GM21786 (cell line): Measurements from ENCODE around the gene RAX2.
"Not testable (repeated sequence)": the region's sequence is repeated elsewhere in the genome, so short reads cannot be mapped to it uniquely, and the experiment has no call there.

Experiments
- ATAC-seq: cut with Tn5 transposase; IDR thresholded peaks from one replicate; pipeline ENCODE4 v1.9.1; 2021; ENCODE audit not compliant: unreplicated experiment

The RAX2 gene

DNA sequence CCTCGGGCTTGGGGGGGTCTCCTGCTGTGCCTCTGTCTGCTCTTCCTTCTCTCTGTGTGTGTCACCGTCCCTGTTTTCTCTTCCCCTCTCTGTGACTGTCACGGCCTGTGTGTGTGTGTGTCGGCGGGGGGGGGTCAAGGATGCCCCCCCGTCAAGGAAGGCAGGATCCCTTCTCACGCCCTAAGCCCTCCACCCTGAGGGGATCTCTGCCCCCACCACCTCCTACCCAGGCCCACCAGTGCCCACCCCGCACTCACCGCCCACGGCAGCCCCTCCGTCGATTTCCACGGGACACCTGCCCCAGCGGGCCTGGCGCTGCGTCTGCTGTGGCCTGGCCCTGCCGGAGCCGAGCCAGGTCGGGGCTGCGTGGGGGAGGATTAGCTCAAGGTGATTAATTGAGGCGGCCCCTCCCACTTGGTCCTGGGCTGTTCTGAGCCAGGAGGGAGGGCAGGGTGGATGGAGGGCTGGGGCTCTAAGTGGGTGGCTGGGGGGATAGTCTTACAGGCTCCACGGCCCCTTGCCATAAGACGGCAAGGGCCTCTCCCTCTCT is at the start of gene RAX2:
RAX2 (minus strand) TSS at position 323 of the 550 bp plus-strand sequence. CDS start 486 bp downstream, outside the sequence.
- ATAC-seq, result no peak

DNA sequence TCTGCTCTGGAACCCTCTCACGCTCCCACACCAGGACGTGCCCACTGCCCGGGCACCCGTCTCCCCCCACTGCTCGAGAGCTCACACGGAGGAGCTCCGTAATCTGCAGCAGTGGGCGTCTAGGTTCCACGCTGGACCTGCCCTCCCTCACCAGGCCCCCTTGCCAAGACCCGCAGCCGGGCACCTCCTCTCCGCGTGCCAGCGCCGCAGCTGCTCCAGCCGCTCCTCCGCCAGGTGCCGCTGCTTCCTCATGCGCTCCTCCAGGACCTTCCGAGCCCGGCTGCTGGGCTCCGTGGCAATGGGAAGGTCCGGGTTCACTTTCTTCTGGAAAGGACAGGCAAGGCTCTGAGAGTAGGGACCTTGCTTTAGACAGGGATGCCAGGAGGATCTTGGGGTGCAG is 49.1 kb upstream of the RAX2 start:
- ATAC-seq, result no peak

DNA sequence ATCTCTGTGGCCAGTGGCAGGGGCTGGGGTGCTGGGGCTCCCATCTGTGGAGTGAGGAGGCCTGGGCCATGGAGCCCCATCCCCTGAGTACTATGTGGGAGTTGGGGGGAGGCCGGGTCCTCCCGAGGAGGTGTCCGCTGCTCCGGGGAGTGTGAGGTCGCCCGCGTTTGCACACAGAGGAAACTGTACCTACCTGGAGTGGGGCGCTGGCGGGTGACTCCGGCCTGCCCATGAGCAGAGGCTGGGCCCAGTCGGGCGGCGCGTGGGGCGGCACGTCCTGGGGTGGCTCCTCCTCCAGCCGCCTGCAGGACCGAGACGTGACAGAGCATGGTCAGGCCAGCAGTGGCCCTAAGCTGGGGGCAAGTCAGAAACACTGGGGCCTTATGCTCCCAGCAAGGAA is 48.0 kb upstream of the RAX2 start:
- no peak for ATAC-seq

DNA sequence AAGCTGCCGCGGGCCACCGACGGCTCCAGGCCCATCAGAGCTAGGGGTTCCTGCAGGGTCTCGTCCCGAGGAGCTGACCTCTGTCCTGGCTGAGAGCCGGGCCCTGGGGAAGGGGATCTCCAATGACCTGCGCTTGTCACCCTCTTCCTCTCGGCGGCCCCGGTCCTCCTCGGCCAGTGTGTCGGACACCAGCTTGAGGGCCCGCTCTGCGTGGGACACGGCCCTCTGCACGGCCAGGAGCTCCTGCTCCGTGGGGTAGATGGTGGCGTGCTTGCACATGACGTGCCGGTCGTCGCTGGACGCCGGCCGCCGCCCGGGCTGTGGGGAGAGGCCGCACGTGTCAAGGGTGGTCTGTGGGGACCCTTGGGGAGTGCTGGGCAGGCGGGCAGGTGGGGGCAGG is 46.9 kb upstream of the RAX2 start:
- ATAC-seq, result no peak

DNA sequence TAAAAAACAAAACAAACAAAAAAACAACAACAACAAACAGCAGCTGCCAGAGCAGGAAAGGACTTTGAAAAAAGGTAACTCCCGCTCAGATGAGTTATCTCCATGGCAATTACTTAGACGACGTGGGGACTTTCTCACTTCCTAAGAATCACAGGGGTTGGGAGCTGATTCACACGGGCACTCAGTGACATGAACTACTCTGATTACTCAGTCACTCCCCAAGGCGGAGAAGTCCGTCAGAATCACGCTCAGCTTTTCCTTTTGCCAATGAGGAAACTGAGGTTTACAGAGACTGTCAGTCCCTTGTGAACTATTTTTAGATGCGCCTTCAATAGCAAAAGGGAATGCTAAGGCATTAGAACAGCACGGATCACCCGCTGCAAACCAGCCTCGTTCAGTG is 46.4 kb upstream of the RAX2 start:
- no peak for ATAC-seq

DNA sequence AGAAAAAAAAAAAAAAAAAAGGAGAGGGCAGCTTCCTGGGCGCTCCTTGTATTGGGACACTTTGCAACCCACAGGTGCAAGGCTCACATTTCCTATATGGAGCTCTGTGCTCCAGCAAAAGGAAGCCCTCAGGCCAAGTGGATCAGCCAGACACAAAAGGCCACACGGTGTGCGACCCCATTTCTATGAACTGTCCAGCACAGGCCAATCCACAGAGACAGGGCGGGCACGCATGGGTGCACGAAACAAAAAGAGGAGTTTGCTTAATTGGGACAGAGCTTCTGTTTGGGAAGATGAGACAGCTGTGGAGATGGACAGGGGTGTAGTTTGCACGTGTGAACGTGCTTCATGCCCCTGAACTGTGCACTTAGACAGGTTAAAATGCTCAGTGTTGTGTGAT is 45.7 kb upstream of the RAX2 start:
- no peak for ATAC-seq

DNA sequence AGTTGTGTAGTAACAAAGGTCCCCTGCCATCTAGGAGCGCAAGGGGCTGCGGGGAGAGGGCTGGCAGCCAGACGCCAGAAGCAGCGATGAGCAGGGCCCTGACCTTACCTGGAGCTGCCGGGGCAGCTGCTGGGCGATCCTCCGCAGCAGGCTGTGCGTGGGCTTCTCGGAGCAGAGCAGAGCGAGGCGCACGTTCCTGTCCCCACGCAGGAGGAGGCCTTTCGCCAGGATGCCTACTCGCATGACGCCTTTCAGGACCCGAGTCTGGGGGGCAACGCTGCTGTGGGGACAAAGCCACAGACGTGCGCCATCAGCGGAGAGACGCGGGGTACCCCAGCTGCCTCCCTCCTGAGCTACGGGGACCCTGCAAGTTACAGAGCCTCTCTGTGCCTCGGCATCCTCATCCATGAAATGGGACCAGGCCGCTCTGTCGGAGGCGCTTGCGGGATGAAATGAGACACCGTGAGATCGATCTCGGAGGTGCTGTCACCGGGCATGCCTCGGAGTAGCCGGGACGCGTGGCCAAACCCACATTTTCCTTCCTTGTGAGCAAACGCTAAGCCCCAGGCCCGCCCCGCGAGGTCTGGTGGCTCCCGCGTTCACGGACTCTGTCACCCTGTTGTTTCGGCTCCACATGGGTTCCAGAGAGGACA is 44.7 kb upstream of the RAX2 start:
- no peak for ATAC-seq

DNA sequence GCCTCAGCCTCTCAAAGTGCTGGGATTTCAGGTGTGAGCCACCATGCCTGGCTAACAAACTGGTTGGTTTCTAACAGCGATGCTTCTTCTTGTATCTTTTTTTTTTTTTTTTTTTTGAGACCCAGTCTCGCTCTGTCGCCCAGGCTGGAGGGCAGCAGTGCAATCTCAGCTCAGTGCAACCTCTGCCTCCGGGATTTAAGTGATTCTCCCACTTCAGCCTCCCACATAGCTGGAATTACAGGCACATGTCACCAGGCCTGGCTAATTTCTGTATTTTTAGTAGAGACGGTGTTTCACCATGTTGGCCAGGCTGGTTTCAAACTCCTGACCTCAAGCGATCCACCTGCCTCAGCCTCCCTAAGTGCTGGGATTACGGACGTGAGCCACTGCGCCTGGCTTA is 44.1 kb upstream of the RAX2 start:
- ATAC-seq, result not testable (repeated sequence)

DNA sequence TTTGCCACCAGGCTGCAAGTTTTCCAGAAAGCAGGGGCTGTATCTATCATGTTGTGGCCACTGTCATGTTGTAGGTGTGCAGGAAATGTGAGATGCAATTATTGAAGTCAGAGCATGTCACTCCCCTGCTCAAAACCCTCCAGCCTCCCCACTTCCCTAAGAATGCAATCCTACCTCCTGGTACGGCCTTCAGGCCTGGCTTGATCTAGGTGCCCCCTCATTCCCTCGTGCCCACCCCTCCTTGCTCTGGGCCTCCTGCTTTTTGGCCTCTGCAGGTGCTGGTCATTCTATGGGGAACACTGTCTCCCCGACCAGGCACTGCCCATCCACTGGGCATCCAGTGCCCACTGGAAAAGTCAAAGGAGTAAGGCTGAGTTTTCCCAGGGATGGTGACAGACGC is 42.6 kb upstream of the RAX2 start:
- ATAC-seq, result no peak

DNA sequence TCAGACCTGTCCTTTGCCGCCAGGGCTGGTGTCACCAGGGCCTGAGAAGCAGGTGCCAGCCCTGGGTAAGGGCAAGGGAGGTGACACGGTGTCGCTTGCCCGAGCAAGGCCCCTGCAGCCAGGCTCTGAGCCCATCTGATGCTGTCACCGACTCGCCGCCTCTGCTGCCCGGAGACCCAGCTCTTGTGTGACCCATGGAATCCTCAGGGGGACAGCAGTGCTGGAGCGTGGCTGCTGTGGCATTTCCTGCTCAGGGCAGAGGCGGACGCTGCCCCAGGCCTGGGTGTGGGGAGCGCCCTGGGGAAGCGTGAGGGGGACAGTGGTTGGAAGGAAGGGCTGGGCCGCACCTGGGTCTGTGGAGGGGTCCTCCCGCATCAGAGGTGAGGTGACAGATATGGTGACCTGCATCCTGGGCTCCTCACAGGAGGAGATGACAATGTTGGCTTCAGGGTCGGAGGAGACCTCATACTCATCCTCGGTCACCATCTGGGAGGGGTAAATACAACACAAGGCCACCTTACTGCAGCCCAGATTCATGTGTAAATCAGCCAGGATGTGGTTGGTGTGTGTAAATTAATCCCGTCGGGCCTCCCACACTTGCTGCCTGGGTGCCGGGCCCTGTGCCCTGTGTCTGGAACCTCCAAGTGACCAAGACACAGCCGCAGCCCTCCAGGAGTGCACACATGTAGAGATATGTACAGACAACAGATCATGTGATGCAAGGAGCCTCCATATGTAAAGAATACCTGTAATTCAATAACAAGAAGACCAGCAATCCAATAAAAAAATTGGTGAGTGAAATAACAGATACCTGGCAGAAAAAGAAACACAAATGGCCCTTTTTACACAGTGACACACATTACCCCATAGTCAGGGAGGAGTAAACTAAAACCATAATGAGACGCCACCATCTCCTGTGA is 41.7 kb upstream of the RAX2 start:
- no peak for ATAC-seq

DNA sequence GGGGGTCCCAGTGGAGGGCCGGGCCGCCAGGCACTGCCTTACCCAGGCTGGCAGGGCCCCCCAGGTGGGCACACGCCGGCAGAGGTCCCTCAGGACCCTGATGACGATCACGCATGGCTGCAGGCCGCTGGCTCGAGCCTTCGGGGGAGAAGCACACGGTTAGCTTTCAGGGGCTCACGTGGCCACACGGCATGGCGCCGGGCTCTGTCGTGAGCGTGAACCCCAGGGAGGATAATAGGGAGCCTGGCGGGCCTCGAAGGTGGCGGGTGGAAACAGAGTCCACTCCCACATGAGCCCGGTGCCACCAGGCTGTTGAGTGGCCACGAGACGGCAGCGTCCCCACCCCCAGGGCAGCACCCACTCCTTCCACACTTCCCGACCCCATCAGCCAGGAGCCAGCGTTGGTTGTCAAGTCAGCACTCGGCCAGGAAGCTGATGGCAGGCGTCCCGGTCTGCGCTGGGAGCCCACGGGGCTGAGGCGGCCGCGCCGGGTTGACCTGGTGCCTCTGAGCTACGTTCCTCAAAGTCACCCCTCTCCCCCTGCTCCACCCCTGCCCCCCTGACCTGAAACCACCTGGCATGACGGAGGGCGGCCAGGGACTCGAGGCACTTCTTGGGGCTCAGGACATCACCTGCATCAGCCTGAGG is 38.8 kb upstream of the RAX2 start:
- ATAC-seq, result no peak

DNA sequence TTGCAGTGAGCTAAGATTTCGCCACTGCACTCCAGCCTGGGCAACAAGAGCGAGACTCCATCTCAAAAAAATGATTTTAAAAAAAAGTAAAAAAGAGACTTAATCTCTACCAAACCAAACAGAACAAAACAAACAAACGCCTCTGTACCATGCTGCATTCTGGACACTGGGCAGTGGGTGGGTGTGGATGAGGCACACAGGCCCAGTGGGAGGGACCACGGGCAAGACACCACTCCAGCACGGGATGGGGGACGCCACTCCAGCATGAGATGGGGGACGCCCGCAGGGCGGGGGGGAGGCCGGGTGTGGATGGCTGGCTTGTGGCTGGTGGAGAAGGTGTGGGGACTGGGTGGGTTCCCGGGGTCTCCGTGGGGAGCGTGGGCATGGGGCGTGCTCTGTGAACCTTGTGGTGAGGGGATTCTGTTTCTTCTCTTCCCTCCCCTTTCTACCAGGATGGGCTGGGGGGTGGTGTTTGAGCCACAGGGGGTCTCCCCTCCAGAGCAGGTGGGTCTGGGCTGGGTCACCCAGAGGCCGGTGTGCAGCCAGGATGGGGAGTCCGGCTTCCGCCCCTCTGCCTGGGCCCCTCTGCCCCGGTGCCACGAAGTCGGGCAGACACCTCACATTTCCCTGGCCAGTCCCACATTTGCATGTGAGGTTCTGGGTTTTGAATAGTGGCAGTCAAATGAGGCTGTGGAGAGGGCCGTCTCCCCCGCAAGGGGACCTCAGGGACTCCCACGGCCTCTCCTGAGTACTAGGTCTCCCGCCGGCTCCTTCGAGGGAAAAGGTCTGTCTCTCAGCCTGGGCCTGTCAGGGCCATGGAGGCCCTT is 38.1 kb upstream of the RAX2 start:
- no peak for ATAC-seq

DNA sequence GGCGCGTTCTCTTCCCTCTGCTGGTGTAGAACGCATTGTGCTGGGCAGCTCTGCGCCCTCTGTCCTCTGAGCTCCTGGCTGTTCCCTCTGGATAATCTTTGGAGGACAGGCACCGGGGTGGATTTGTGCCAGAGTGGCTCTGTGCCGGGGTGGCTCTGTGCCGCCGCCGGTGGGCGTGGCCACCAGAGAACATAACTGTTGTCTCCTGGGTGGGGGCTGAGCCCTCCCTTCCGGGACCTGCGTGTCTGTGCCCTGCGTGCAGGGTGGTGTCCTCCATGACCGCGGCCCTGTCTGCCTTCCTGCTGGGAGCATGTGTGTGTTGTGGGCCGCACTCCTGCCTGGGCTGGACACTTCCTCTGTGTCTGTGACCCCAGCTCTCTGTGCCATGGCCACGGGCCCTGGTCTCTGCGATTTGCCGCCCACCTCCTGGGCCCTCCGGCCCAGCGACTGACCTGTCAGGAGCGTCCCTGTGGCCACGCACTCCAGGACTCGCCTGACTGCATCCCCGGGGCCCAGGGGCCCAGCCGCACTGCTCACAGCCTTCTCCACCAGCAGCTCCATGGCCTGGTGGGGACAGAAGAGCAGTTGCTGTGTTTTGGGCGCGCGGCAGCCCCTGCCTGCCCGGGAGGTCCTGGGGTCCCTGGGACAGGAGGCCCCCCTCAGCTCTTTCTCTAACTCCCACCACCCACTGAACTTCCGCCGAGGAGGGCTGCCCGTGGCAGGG is 36.6 kb upstream of the RAX2 start:
- ATAC-seq, result no peak

DNA sequence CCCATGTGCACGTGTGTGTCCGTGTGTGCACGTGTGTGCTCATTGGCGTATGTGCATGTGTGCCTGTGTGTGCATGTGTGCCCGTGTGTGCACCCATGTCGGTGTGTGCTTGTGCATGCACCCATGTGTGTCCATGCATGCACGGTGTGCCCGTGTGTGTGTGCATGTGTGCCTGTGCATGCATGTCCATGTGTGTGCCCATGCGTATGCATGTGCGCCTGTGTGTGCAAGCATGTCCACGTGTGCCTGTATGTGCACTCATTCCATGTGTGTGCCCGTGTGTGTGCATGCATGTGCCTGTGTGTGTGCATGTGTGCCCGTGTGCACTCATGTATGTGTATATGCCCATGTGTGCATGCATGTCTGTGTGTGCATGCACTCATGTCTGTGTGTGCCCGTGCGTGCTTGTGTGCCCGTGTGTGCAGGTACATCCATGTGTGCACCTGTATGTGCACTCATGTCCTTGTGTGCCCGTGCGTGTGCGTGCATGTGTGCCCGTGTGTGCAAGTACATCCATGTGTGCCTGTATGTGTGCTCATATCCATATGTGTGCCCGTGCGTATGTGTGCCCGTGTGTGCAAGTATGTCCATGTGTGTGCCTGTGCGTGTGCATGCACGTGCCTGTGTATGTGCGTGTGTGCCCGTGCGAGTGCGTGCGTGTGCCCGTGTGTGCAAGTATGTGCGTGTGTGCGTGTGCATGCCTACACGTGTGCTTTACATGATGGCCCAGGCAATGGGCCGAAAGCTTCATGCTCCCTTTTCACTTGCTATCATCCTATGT is 35.7 kb upstream of the RAX2 start:
- no peak for ATAC-seq

DNA sequence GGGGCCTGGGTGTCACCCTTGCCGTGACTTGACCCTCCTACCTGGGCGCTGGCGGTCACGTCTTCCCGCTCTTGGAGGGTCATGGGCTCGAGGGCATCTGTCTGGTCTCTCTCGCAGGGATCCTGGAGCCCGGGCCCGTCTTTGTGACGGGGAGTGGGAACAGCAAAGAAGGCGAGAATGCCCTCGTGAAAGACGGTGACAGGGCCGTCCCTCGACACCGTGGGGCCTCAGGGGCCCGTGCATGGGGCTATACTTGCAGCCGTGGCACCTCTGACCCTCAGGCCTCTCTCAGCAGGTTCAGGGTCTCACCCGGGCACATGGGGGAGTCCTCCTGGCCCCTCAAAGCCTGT is 35.1 kb upstream of the RAX2 start:
- no peak for ATAC-seq

DNA sequence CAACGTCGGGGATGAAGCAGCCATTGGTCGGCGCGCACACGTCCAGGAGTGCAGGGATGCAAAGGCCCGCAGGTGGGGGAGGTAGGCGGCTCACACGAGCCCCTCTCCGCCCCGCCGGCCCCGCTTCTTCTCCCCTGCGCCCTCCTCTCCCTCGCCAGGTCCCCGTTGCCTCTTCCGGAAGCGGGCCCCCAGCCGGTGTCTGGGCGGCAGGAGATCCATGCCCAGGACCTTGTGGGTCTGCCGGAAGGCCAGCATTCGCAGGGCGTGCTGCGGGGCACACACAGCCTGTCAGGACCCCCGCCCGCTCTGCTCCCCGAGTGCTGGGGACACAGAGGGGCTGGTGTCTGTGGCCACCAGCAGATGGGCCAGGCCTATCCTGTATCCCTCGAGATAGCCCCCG is 33.8 kb upstream of the RAX2 start:
- no peak for ATAC-seq

DNA sequence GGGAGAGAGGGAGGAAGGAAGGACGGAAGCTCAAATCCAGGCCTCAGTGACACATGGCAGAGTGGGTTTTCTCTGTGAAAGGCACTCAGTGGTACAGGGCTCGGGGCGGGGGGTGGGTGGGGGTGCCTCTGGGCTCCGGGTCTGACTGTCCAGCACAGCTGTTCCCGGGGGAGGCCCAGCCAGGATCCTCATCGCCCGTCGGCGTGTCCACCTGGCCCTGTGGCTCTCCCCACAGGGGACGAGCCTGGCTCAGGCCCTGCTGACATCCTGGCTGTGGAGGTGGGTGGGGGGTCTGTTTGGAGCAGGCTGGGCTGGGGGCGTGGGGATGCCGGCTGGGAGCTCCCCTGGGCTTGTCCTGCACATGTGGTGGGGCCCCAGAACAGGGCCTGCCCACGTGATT is 32.4 kb upstream of the RAX2 start:
- no peak for ATAC-seq

DNA sequence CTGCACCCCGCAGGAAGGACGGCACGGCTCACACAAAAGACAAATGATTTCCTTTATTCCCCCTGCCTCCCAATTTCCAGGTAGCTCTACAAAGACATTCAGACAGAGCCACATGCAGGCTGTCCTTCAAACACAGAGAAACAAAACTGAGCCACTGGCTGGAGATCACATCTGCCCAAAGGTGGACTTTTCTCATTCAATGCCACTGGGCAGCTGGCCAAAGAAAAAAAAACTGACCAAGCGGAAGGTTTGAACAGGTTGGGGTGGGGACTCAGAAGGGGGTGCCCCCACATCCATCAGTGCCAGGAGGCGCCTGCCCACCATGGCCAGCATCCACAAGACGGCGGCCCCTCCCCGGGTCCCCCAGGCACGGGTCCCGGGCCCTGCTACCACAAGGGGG is 32.0 kb upstream of the RAX2 start:
- no peak for ATAC-seq

DNA sequence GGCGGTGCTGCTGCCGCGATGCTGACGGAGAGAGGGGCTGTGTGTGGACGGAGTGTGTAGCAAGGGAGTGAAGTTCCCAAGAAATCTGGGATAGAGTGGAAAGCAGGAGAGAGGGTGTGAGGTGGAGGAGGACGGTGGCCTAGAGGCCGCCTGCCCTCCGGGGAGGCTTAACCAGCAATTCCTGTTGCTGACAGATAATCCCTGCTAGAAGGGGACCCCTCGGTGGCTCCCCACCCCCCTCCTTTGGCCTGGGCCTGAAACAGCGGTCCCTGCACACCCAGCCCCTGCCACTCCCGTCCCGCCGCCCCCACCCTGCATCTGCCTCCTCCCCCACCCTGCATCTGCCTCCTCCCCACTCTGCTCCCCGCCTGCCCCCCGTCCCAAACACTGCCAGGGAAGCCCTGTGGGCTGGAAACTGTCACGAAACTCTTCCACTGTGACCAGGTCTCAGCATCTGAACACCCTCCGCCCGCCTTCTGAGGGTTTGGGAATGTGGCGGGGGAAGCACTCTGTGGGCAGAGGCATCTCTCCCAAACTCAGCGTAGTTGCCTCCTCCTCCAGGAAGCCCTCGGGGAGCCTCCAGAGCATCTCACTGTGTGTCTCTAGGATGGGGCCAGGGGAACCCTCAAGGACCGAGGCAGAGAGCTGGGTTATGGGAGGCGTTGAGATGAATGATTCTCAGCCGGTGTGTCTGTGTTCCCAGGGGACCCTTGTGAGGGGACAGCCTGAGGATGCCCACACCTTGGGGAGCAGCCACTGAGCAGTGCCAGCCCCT is 31.3 kb upstream of the RAX2 start:
- no peak for ATAC-seq
